K562 (cell line): ENCODE data around the gene TBC1D12. TPM values are rescaled to one million over a fixed set of nuclear protein-coding genes. Genes with fewer than 3 reads are reported as not detected.

ENCODE experiments used
- BCLAF1 ChIP-seq, 2 experiments: fragments of 450-650 bp in 1 of 2; IDR thresholded peaks; 2 replicates each; pipeline ENCODE4 v1.6.1; 2011 to 2017; ENCODE audit warnings: low read depth in 2 of 2, antibody characterized with exemption in 1 of 2, borderline replicate concordance in 1 of 2, low read length in 1 of 2, mild to moderate bottlenecking in 1 of 2, mixed read lengths in 1 of 2; ENCODE audit not compliant: control insufficient read depth in 1 of 2
- CBX5 ChIP-seq: IDR thresholded peaks from 2 replicates; pipeline ENCODE4 v1.6.1; 2014; ENCODE audit warnings: low read depth, borderline replicate concordance
- ELF1 ChIP-seq: fragments of 200-800 bp; sonication (Bioruptor generic); IDR thresholded peaks from 2 replicates; pipeline ENCODE4 v1.6.1; 2016; ENCODE audit warnings: missing genetic modification characterization, missing compliant biosample characterization
- HNRNPK ChIP-seq: fragments of 200-400 bp; formaldehyde crosslinking; IDR thresholded peaks from one replicate; pipeline ENCODE4 v1.6.1; 2018; ENCODE audit warnings: mild to moderate bottlenecking, low read depth, low read length; ENCODE audit not compliant: poor library complexity, severe bottlenecking
- RBM14 ChIP-seq: fragments of 200-400 bp; formaldehyde crosslinking; IDR thresholded peaks from 2 replicates; pipeline ENCODE4 v1.6.1; 2018; ENCODE audit warnings: low read depth, mild to moderate bottlenecking, low read length, moderate library complexity, borderline replicate concordance; ENCODE audit not compliant: insufficient read depth
- SMAD2 ChIP-seq: fragments of 150-350 bp; IDR thresholded peaks from 2 replicates; pipeline ENCODE4 v1.6.1; 2014; ENCODE audit warnings: low read depth, mild to moderate bottlenecking, low read length
- SMARCE1 ChIP-seq: fragments of 450-650 bp; IDR thresholded peaks from 2 replicates; pipeline ENCODE4 v1.7.1; 2016; ENCODE audit warnings: mild to moderate bottlenecking
- ZBTB43 ChIP-seq: sonication (generic); formaldehyde crosslinking; IDR thresholded peaks from 2 replicates; pipeline ENCODE4 v1.8.0; 2023; ENCODE audit warnings: mild to moderate bottlenecking, missing genetic modification reagents
- ZFP91 ChIP-seq: sonication (generic); formaldehyde crosslinking; IDR thresholded peaks from 2 replicates; pipeline ENCODE4 v1.8.0; 2022; ENCODE audit warnings: mild to moderate bottlenecking, missing genetic modification reagents
- ZNF239 ChIP-seq: fragments of 250-450 bp; sonication (Bioruptor Pico); IDR thresholded peaks from 2 replicates; pipeline ENCODE4 v1.4.0; 2020; ENCODE audit warnings: mild to moderate bottlenecking
- polyA plus RNA-seq, 8 experiments: library from polyadenylated mRNA; depleted of rRNA in 4 of 8; stranded (reverse) in 5 of 8; unstranded in 3 of 8; fragments of >200 nt; fragmentation: Nextera tagmentation in 2 of 8; fragmentation: Illumina TruSeq in 1 of 8; extraction: Ambion mirVana in 2 of 8; extraction: Trizol in 1 of 8; gene quantifications; 2 replicates each; pipeline versions ENCODE4 v1.2.1 to v1.2.3, GENCODE V29; 2011 to 2014; ENCODE audit warnings: inconsistent platforms in 1 of 8, missing spikeins in 1 of 8
- total RNA-seq, 7 experiments: library from RNA; depleted of rRNA in 6 of 7; stranded (reverse); fragments of >200 nt in 6 of 7; fragmentation: Illumina TruSeq in 2 of 7; extraction: Trizol in 2 of 7; gene quantifications; 2 replicates each; pipeline versions ENCODE4 v1.2.1 to v1.2.3, GENCODE V29; 2011 to 2021; ENCODE audit warnings: low replicate concordance in 1 of 7

TBC1D12 gene
- total and polyA plus RNA-seq, 9 of the 15 experiments (the other 6 are each of a cell fraction or from before 2014, with no cell fraction given) = 2.1 to 6.7 (median 3.9) TPM

GRCh38 chr10:94383530-94383929 lies 18.8 kb upstream of the TBC1D12 start (continued):
- TF ChIP-seq BCLAF1 (IDR thresholded peaks at IDR 0.05; ENCODE audit: borderline replicate concordance in 1 of 2, control insufficient read depth in 1 of 2, low read depth in 2 of 2, low read length in 1 of 2) = no peak
- TF ChIP-seq ELF1 (tag) = no peak
- TF ChIP-seq ZNF239 = no peak
- TF ChIP-seq RBM14 = no peak
- TF ChIP-seq CBX5 = no peak
- no peak for TF ChIP-seq ZFP91 (CRISPR knock-in tag)
- TF ChIP-seq ZBTB43 = no peak
- no peak for TF ChIP-seq HNRNPK
- TF ChIP-seq SMAD2 = no peak
- TF ChIP-seq SMARCE1 = no peak
